H9 (cell line): ENCODE results near the gene ABLIM1. TPM values are rescaled to one million over a fixed set of nuclear protein-coding genes. Genes with fewer than 3 reads are reported as not detected.

Experiments
- DNase-seq: peaks from one replicate; pipeline ENCODE4 v3.0.0-alpha.2; 2017
- H2AFZ ChIP-seq: one replicate; pipeline ENCODE4 v1.6.1; 2013; ENCODE audit warnings: mild to moderate bottlenecking, low read length, control low read depth, moderate library complexity
- H2AK5ac ChIP-seq: 2 replicates; pipeline ENCODE4 v1.6.1; 2013; ENCODE audit warnings: low read length, control low read depth, mixed read lengths; ENCODE audit not compliant: insufficient read length
- H2BK120ac ChIP-seq: one replicate; pipeline ENCODE4 v1.6.1; 2013; ENCODE audit warnings: low read depth, mild to moderate bottlenecking, low read length, control low read depth, inconsistent platforms; ENCODE audit not compliant: poor library complexity, severe bottlenecking
- H2BK12ac ChIP-seq: 2 replicates; pipeline ENCODE4 v1.6.1; 2013; ENCODE audit warnings: low read length, control low read depth, mixed read lengths, low read depth; ENCODE audit not compliant: insufficient read length
- H2BK15ac ChIP-seq: 2 replicates; pipeline ENCODE4 v1.6.1; 2013; ENCODE audit warnings: low read depth, low read length, control low read depth
- H2BK20ac ChIP-seq: one replicate; pipeline ENCODE4 v1.6.1; 2013; ENCODE audit warnings: low read depth, mild to moderate bottlenecking, low read length, control low read depth, inconsistent platforms; ENCODE audit not compliant: poor library complexity, severe bottlenecking
- H2BK5ac ChIP-seq: 2 replicates; pipeline ENCODE4 v1.6.1; 2013; ENCODE audit warnings: low read length, control low read depth, mixed read lengths; ENCODE audit not compliant: insufficient read length
- H3K14ac ChIP-seq: 2 replicates; pipeline ENCODE4 v1.6.1; 2013; ENCODE audit warnings: low read length, control low read depth; ENCODE audit not compliant: insufficient read depth
- H3K18ac ChIP-seq: 2 replicates; pipeline ENCODE4 v1.6.1; 2013; ENCODE audit warnings: low read depth, mild to moderate bottlenecking, mixed read lengths, low read length, control low read depth; ENCODE audit not compliant: insufficient read length
- H3K23ac ChIP-seq: 2 replicates; pipeline ENCODE4 v1.6.1; 2013; ENCODE audit warnings: low read length, control low read depth, mixed read lengths, low read depth; ENCODE audit not compliant: insufficient read length
- H3K23me2 ChIP-seq: 2 replicates; pipeline ENCODE4 v1.6.1; 2013; ENCODE audit warnings: low read depth, mild to moderate bottlenecking, mixed read lengths, low read length, control low read depth; ENCODE audit not compliant: insufficient read length, poor library complexity, severe bottlenecking
- H3K27ac ChIP-seq: 2 replicates; pipeline ENCODE4 v1.5.1; 2013; ENCODE audit warnings: low read length, control low read depth, mixed read lengths, low read depth; ENCODE audit not compliant: insufficient read length
- H3K27me3 ChIP-seq: 2 replicates; pipeline ENCODE4 v1.6.1; 2013; ENCODE audit warnings: low read length, control low read depth, inconsistent platforms; ENCODE audit not compliant: insufficient read depth
- H3K4ac ChIP-seq: 2 replicates; pipeline ENCODE4 v1.6.1; 2013; ENCODE audit warnings: low read depth, mild to moderate bottlenecking, control low read depth, inconsistent platforms, low read length, moderate library complexity
- H3K4me1 ChIP-seq: 2 replicates; pipeline ENCODE4 v1.6.1; 2013; ENCODE audit warnings: low read length, control low read depth, inconsistent platforms; ENCODE audit not compliant: insufficient read depth
- H3K4me2 ChIP-seq: 2 replicates; pipeline ENCODE4 v1.6.1; 2013; ENCODE audit warnings: low read length, control low read depth, mixed read lengths; ENCODE audit not compliant: insufficient read length, insufficient read depth
- H3K56ac ChIP-seq: 2 replicates; pipeline ENCODE4 v1.6.1; 2013; ENCODE audit warnings: low read depth, mild to moderate bottlenecking, mixed read lengths, low read length, control low read depth; ENCODE audit not compliant: insufficient read length
- H3K79me1 ChIP-seq: 2 replicates; pipeline ENCODE4 v1.6.1; 2013; ENCODE audit warnings: low read depth, mild to moderate bottlenecking, moderate library complexity, low read length, control low read depth, inconsistent platforms; ENCODE audit not compliant: insufficient read depth, poor library complexity, severe bottlenecking
- H3K79me2 ChIP-seq: 2 replicates; pipeline ENCODE4 v1.6.1; 2013; ENCODE audit warnings: low read length, control low read depth, inconsistent platforms; ENCODE audit not compliant: insufficient read depth
- H3K9ac ChIP-seq: 2 replicates; pipeline ENCODE4 v1.6.1; 2013; ENCODE audit warnings: low read length, control low read depth, mixed read lengths; ENCODE audit not compliant: insufficient read length; ENCODE audit errors: extremely low read depth
- H3K9me3 ChIP-seq: one replicate; pipeline ENCODE4 v1.6.1; 2013; ENCODE audit warnings: low read depth, low read length, inconsistent platforms; ENCODE audit not compliant: control insufficient read depth
- H3T11ph ChIP-seq: one replicate; pipeline ENCODE4 v1.6.1; 2013; ENCODE audit warnings: mild to moderate bottlenecking, low read length, control low read depth, inconsistent platforms
- H4K20me1 ChIP-seq: one replicate; pipeline ENCODE4 v1.6.1; 2013; ENCODE audit not compliant: control insufficient read depth, insufficient read length, insufficient read depth
- H4K5ac ChIP-seq: 2 replicates; pipeline ENCODE4 v1.6.1; 2013; ENCODE audit warnings: low read depth, mild to moderate bottlenecking, mixed read lengths, low read length, control low read depth; ENCODE audit not compliant: insufficient read length
- H4K8ac ChIP-seq: replicated peaks from 2 replicates; pipeline ENCODE4 v1.6.1; 2013; ENCODE audit warnings: low read length, control low read depth, mixed read lengths, low read depth; ENCODE audit not compliant: insufficient read length
- H4K91ac ChIP-seq: 2 replicates; pipeline ENCODE4 v1.6.1; 2013; ENCODE audit warnings: low read depth, mild to moderate bottlenecking, moderate library complexity, mixed read lengths, low read length, control low read depth; ENCODE audit not compliant: insufficient read length
- H3K27ac Mint-ChIP-seq, 3 experiments: 2 replicates in 2 of 3; 3 replicates in 1 of 3; pipeline ENCODE4 v1.8.0; 2020 to 2021; ENCODE audit warnings: mixed read lengths in 3 of 3, mild to moderate bottlenecking in 1 of 3, moderate library complexity in 1 of 3
- H3K27me3 Mint-ChIP-seq: 2 replicates; pipeline ENCODE4 v1.8.0; 2021; ENCODE audit warnings: low read depth, mild to moderate bottlenecking, moderate library complexity, mixed read lengths
- H3K36me3 Mint-ChIP-seq, 3 experiments: 2 replicates in 2 of 3; 3 replicates in 1 of 3; pipeline ENCODE4 v1.8.0; 2020 to 2021; ENCODE audit warnings: low read depth in 3 of 3, mixed read lengths in 3 of 3; ENCODE audit not compliant: insufficient read depth in 1 of 3
- H3K4me1 Mint-ChIP-seq, 2 experiments: 2 replicates each; pipeline ENCODE4 v1.8.0; 2020; ENCODE audit warnings: mixed read lengths in 2 of 2
- H3K4me3 Mint-ChIP-seq, 2 experiments: 2 replicates in 1 of 2; 3 replicates in 1 of 2; pipeline ENCODE4 v1.8.0; 2020 to 2021; ENCODE audit warnings: mild to moderate bottlenecking in 2 of 2, mixed read lengths in 2 of 2, moderate library complexity in 1 of 2
- H3K9me3 Mint-ChIP-seq, 2 experiments: 2 replicates in 1 of 2; 3 replicates in 1 of 2; pipeline ENCODE4 v1.8.0; 2020; ENCODE audit warnings: mild to moderate bottlenecking in 2 of 2, mixed read lengths in 2 of 2, moderate library complexity in 1 of 2
- WGBS: extraction: QIAGEN DNeasy Blood & Tissue Kit; methylation state at CpG from one replicate; pipeline ENCODE4 v1.1.7; 2013; ENCODE audit warnings: missing lambda C conversion rate, low lambda C conversion rate, mixed read lengths; ENCODE audit not compliant: insufficient read length; ENCODE audit errors: extremely low coverage; 5-methylcytosine and 5-hydroxymethylcytosine counted together
- total RNA-seq: library from RNA; stranded (reverse); gene quantifications from 2 replicates; pipeline ENCODE4 v1.2.1, GENCODE V29; 2021
- TF ChIP-seq, protein P1 (sequence below): fragments of 200-600 bp; sonication (generic); conservative IDR thresholded peaks from 3 replicates; pipeline ENCODE4 v1.8.0; 2021; ENCODE audit warnings: antibody characterized with exemption, mild to moderate bottlenecking

ABLIM1 gene
- total RNA-seq, 1 experiment from 2014 or later, result 32.1 TPM

DNA sequence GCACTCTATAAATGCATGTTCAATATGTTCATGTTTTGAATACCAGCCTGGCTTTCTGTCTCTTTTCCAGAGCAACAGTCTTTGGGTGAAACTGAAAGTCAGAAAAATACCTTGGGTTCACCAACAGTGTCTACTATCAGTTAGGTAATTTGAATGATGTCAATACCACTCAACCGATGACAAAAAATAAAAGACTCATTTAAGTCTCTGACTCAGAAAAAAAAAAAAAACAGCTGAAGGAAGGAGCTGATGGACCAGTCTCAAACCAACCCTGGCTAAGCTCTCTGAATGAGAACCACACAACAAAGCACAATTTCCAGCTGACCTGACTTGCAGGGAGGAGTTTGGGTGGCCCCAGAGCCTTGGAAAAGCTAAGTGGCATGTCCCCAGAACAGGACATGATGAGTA, 42.5 kb downstream of the ABLIM1 start:
- no peak overlapping the region for H3K27ac Mint-ChIP-seq

More for the DNA sequence above, 42.5 kb downstream of the ABLIM1 start:
- H3K18ac ChIP-seq, result no peak overlapping the region
- H3K4ac ChIP-seq, result no peak overlapping the region
- no peak overlapping the region for H3K9ac ChIP-seq
- H3K14ac ChIP-seq, result no peak overlapping the region
- no peaks in the 10 kb centered on the region for H4K20me1 ChIP-seq
- H3K79me1 ChIP-seq, result no peaks in the 10 kb centered on the region
- no peak overlapping the region for H2BK15ac ChIP-seq
- no peak overlapping the region for H2BK120ac ChIP-seq
- no peaks in the 10 kb centered on the region; the same call in 1 of the 2 replicates for H3K27me3 Mint-ChIP-seq
- H3K23me2 ChIP-seq, result no peaks in the 10 kb centered on the region
- TF ChIP-seq, protein P1, sequence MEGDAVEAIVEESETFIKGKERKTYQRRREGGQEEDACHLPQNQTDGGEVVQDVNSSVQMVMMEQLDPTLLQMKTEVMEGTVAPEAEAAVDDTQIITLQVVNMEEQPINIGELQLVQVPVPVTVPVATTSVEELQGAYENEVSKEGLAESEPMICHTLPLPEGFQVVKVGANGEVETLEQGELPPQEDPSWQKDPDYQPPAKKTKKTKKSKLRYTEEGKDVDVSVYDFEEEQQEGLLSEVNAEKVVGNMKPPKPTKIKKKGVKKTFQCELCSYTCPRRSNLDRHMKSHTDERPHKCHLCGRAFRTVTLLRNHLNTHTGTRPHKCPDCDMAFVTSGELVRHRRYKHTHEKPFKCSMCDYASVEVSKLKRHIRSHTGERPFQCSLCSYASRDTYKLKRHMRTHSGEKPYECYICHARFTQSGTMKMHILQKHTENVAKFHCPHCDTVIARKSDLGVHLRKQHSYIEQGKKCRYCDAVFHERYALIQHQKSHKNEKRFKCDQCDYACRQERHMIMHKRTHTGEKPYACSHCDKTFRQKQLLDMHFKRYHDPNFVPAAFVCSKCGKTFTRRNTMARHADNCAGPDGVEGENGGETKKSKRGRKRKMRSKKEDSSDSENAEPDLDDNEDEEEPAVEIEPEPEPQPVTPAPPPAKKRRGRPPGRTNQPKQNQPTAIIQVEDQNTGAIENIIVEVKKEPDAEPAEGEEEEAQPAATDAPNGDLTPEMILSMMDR, result no peak
- no peaks in the 10 kb centered on the region for H3K36me3 Mint-ChIP-seq
- H3K9me3 Mint-ChIP-seq, result no peaks in the 10 kb centered on the region
- no peak overlapping the region for H2BK12ac ChIP-seq
- H3K27me3 ChIP-seq, result no peaks in the 10 kb centered on the region
- no peak overlapping the region for H2AFZ ChIP-seq
- H4K8ac ChIP-seq, result no peak overlapping the region
- no peak overlapping the region for H3K4me2 ChIP-seq
- no peak overlapping the region for H2AK5ac ChIP-seq
- no peak overlapping the region for H4K5ac ChIP-seq
- no peak overlapping the region for H2BK20ac ChIP-seq
- H4K91ac ChIP-seq, result no peak overlapping the region
- H2BK5ac ChIP-seq, result no peak overlapping the region
- H3K9me3 ChIP-seq, result no peaks in the 10 kb centered on the region
- no peaks in the 10 kb centered on the region for H3K4me1 ChIP-seq
- H3K4me1 Mint-ChIP-seq, result peaks cover 6 to 22% of the 10 kb centered on the region in 2 experiments; a peak in 2 of 4 replicates
- DNase-seq, result no peak
- WGBS, result no CpG with 5 or more reads among the region's 1 CpG
- H3K23ac ChIP-seq, result no peak overlapping the region
- no peaks in the 10 kb centered on the region for H3K79me2 ChIP-seq
- no peak overlapping the region for H3K4me3 Mint-ChIP-seq
- no peak overlapping the region for H3T11ph ChIP-seq
- H3K56ac ChIP-seq, result no peak overlapping the region
- H3K27ac ChIP-seq, result no peak overlapping the region
